ENCODE results near the gene RAB36.
A peak's percentile ranks its signal among the peaks of the same experiment; 100 is the strongest.
"Not testable (repeated sequence)": the region's sequence is repeated elsewhere in the genome, so short reads cannot be mapped to it uniquely, and the experiment has no call there.

Gene RAB36

DNA sequence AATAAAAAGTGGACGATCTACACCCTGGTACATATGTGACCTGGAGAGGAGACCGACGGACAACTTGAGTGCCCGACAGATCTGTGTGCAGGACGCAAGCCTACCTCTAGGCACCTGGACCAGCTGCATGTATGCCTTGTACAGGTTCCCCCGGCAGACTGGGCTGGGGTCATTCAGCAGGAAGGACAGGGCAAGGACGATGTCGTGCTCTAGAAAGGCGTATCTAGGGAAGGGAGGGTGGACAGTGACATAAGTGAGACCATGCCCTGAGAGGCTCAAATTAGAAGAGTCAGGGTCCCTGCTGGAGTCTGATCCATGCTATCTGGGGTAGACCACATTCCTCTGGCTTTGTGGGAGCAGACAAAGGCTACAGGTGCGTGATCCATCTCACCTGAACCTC is 11.4 kb upstream of the RAB36 start:
- H3K36me3 ChIP-seq (ENCODE audit: insufficient read depth, low read length): no peaks in the 10 kb centered on the region
- H3K4me3 ChIP-seq (ENCODE audit: low read length, poor library complexity, severe bottlenecking): no peak overlapping the region
- TF ChIP-seq EZH2phosphoT487 (IDR thresholded peaks at IDR 0.05; ENCODE audit: borderline replicate concordance) (no peak), CTCF (conservative IDR thresholded peaks at IDR 0.05; ENCODE audit: low read length) (no peak)
- no peak overlapping the region for H3K4me2 ChIP-seq (ENCODE audit: low read depth, low read length, poor library complexity, severe bottlenecking)
- no peak overlapping the region for H2AFZ ChIP-seq (ENCODE audit: low read length)
- no peaks in the 10 kb centered on the region for H3K79me2 ChIP-seq (ENCODE audit: insufficient read depth, low read length)
- H3K4me1 ChIP-seq (ENCODE audit: insufficient read depth, low read length, poor library complexity, severe bottlenecking): peaks cover 38% of the 10 kb centered on the region
- H3K27me3 ChIP-seq (ENCODE audit: insufficient read depth, low read length, poor library complexity, severe bottlenecking): no peaks in the 10 kb centered on the region
- H3K9me2 ChIP-seq (replicated peaks; ENCODE audit: low read depth, low read length): no peaks in the 10 kb centered on the region
- no peak overlapping the region for H3K9ac ChIP-seq (ENCODE audit: low read depth, low read length, poor library complexity, severe bottlenecking)
- H3K9me3 ChIP-seq (ENCODE audit: insufficient read depth, low read depth, low read length): no peaks in the 10 kb centered on the region
- no peaks in the 10 kb centered on the region for H4K20me1 ChIP-seq (ENCODE audit: insufficient read depth, low read length, poor library complexity, severe bottlenecking)
- 0 out of 2 replicates have a peak, but pooled peaks cover 7% of the 10 kb centered on the region for H3F3A ChIP-seq (ENCODE audit: low read depth)

- H3K4me1 ChIP-seq (ENCODE audit: insufficient read depth, low read length, poor library complexity, severe bottlenecking): peaks cover 46% of the 10 kb centered on the region
- H2AFZ ChIP-seq (ENCODE audit: low read length): not testable (repeated sequence)
Measured at GRCh38 chr22:23136991-23137390, 8.3 kb upstream of the RAB36 start.

GRCh38 chr22:23137468-23137867 is 7.8 kb upstream of the RAB36 start:
- no peaks in the 10 kb centered on the region for H3K79me2 ChIP-seq (ENCODE audit: insufficient read depth, low read length)
- H3K27me3 ChIP-seq (ENCODE audit: insufficient read depth, low read length, poor library complexity, severe bottlenecking): no peaks in the 10 kb centered on the region
- TF ChIP-seq EZH2phosphoT487 (IDR thresholded peaks at IDR 0.05; ENCODE audit: borderline replicate concordance) (no peak), CTCF (conservative IDR thresholded peaks at IDR 0.05; ENCODE audit: low read length) (no peak)
- H3K36me3 ChIP-seq (ENCODE audit: insufficient read depth, low read length): no peaks in the 10 kb centered on the region
- no peak overlapping the region for H2AFZ ChIP-seq (ENCODE audit: low read length)
- peaks cover 46% of the 10 kb centered on the region for H3K4me1 ChIP-seq (ENCODE audit: insufficient read depth, low read length, poor library complexity, severe bottlenecking)
- H3K9me2 ChIP-seq (replicated peaks; ENCODE audit: low read depth, low read length): no peaks in the 10 kb centered on the region
- H3K4me2 ChIP-seq (ENCODE audit: low read depth, low read length, poor library complexity, severe bottlenecking): peak overlapping the region; percentile 78
- peak overlapping the region; percentile 64 for H3K9ac ChIP-seq (ENCODE audit: low read depth, low read length, poor library complexity, severe bottlenecking)
- no peaks in the 10 kb centered on the region for H4K20me1 ChIP-seq (ENCODE audit: insufficient read depth, low read length, poor library complexity, severe bottlenecking)
- 0 out of 2 replicates have a peak, but pooled peaks cover 7% of the 10 kb centered on the region for H3F3A ChIP-seq (ENCODE audit: low read depth)
- peak overlapping the region; percentile 65 for H3K4me3 ChIP-seq (ENCODE audit: low read length, poor library complexity, severe bottlenecking)
- no peaks in the 10 kb centered on the region for H3K9me3 ChIP-seq (ENCODE audit: insufficient read depth, low read depth, low read length)

More at GRCh38 chr22:23136991-23137390, 8.3 kb upstream of the RAB36 start:
- H3K9ac ChIP-seq (ENCODE audit: low read depth, low read length, poor library complexity, severe bottlenecking): peak overlapping the region; percentile 64
- not testable (repeated sequence) for H3K4me3 ChIP-seq (ENCODE audit: low read length, poor library complexity, severe bottlenecking); H3K36me3 ChIP-seq (ENCODE audit: insufficient read depth, low read length); H3K27me3 ChIP-seq (ENCODE audit: insufficient read depth, low read length, poor library complexity, severe bottlenecking); H4K20me1 ChIP-seq (ENCODE audit: insufficient read depth, low read length, poor library complexity, severe bottlenecking); H3K9me3 ChIP-seq (ENCODE audit: insufficient read depth, low read depth, low read length); H3F3A ChIP-seq (ENCODE audit: low read depth); H3K9me2 ChIP-seq (replicated peaks; ENCODE audit: low read depth, low read length); H3K79me2 ChIP-seq (ENCODE audit: insufficient read depth, low read length)
- H3K4me2 ChIP-seq (ENCODE audit: low read depth, low read length, poor library complexity, severe bottlenecking): peak overlapping the region; percentile 78

DNA sequence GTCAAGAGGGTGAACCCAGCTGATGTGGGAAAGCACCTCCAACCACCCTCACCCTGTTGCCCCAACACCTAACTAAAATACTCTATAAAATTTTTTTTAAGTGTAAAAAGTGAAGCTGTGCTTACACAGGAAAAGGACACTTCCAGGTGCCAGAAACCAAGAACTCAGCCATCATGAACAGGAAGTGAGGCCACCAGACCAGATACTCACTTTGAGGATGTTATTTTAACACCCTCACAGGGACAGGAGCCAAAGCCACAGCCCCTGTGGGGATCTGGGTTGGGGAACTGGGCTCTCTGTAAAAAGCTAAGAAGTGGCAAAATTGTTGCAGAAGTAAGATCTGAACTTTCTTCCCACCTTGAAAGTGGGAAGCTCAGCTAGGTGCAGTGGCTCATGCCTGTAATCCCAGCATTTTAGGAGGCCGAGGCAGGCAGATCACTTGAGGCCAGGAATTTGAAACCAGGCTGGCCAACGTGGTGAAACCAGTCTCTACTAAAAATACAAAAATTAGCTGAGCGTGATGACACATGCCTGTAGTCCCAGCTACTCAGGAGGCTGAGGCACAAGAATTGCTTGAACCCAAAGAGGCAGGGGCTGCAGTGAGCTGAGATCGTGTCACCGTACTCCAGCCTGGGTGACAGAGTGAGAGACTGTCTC is 7.2 kb upstream of the RAB36 start:
- Histone ChIP-seq H3K9ac (ENCODE audit: low read depth, low read length, poor library complexity, severe bottlenecking) (peak overlapping the region; percentile 64), H3K4me2 (ENCODE audit: low read depth, low read length, poor library complexity, severe bottlenecking) (peak overlapping the region; percentile 78), H3F3A (ENCODE audit: low read depth) (0 out of 2 replicates have a peak, but pooled peaks cover 7% of the 10 kb centered on the region), H3K4me1 (ENCODE audit: insufficient read depth, low read length, poor library complexity, severe bottlenecking) (peaks cover 46% of the 10 kb centered on the region), H3K36me3 (ENCODE audit: insufficient read depth, low read length) (no peaks in the 10 kb centered on the region), H3K27me3 (ENCODE audit: insufficient read depth, low read length, poor library complexity, severe bottlenecking) (no peaks in the 10 kb centered on the region), H3K9me2 (replicated peaks; ENCODE audit: low read depth, low read length) (no peaks in the 10 kb centered on the region), H3K79me2 (ENCODE audit: insufficient read depth, low read length) (no peaks in the 10 kb centered on the region), H3K4me3 (ENCODE audit: low read length, poor library complexity, severe bottlenecking) (peak overlapping the region; percentile 65), H4K20me1 (ENCODE audit: insufficient read depth, low read length, poor library complexity, severe bottlenecking) (no peaks in the 10 kb centered on the region), H3K9me3 (ENCODE audit: insufficient read depth, low read depth, low read length) (no peaks in the 10 kb centered on the region), H2AFZ (ENCODE audit: low read length) (no peak overlapping the region)
- TF ChIP-seq EZH2phosphoT487 (IDR thresholded peaks at IDR 0.05; ENCODE audit: borderline replicate concordance) (no peak), CTCF (conservative IDR thresholded peaks at IDR 0.05; ENCODE audit: low read length) (no peak)
